B cell (primary cell): Measurements from ENCODE around the gene NUP214. TPM values are rescaled to one million over a fixed set of nuclear protein-coding genes. Genes with fewer than 3 reads are reported as not detected.
A peak's percentile ranks its signal among the peaks of the same experiment; 100 is the strongest.

Experiments
- ATAC-seq: fragments of 200-7000 bp; cut with Tn5 transposase; one replicate; pipeline ENCODE4 v1.10.0; 2021; ENCODE audit warnings: low read depth, mild to moderate bottlenecking, moderate number of reproducible peaks, moderate library complexity
- CTCF ChIA-PET: fragments of 350-600 bp; sonication (Branson Sonifier 250); formaldehyde crosslinking; loops from one replicate; lab custom pipeline; 2021; ENCODE audit warnings: antibody characterized with exemption, inconsistent platforms; lab: Charles Lee
- POLR2A ChIA-PET: fragments of 350-600 bp; sonication (Branson Sonifier 250); formaldehyde crosslinking; loops from one replicate; lab custom pipeline; 2021; ENCODE audit warnings: antibody characterized with exemption; lab: Charles Lee
- DNase-seq: peaks from one replicate; pipeline ENCODE4 v3.0.0; 2013
- H2AFZ ChIP-seq: 2 replicates; pipeline ENCODE4 v1.6.1; 2012; ENCODE audit warnings: mild to moderate bottlenecking, low read depth, low read length; ENCODE audit not compliant: insufficient read depth, poor library complexity, severe bottlenecking
- H3K27ac ChIP-seq, 2 donors: 1 replicate in 1 of 2; 2 replicates in 1 of 2; pipeline ENCODE4 v1.5.1; 2012 to 2013; ENCODE audit warnings: low read length in 2 of 2, mild to moderate bottlenecking in 2 of 2, moderate library complexity in 1 of 2
- H3K27me3 ChIP-seq, 4 experiments: fragments of 200-600 bp in 1 of 4; sonication (generic) in 1 of 4; replicated peaks in 1 of 4; 1 replicate in 2 of 4; 2 replicates in 2 of 4; pipeline versions ENCODE4 v1.6.1 to v1.7.0; 2013 to 2016; ENCODE audit warnings: low read length in 3 of 4, mild to moderate bottlenecking in 2 of 4, mixed read lengths in 1 of 4, moderate library complexity in 1 of 4; ENCODE audit not compliant: insufficient read depth in 4 of 4, control insufficient read depth in 3 of 4; ENCODE audit errors: control extremely low read depth in 1 of 4
- H3K36me3 ChIP-seq, 2 experiments: replicated peaks in 1 of 2; 1 replicate in 1 of 2; 2 replicates in 1 of 2; pipeline versions ENCODE4 v1.6.1 to v1.7.1; 2013; ENCODE audit warnings: low read length in 1 of 2; ENCODE audit not compliant: insufficient read depth in 2 of 2, control insufficient read depth in 1 of 2; ENCODE audit errors: control extremely low read depth in 1 of 2, extremely low read depth in 1 of 2
- H3K4me1 ChIP-seq, 2 donors: fragments of 200-600 bp in 1 of 2; sonication (generic) in 1 of 2; 1 replicate in 1 of 2; 2 replicates in 1 of 2; pipeline versions ENCODE4 v1.5.1 to v1.6.1; 2013 to 2017; ENCODE audit warnings: low read length in 2 of 2; ENCODE audit not compliant: control insufficient read depth in 2 of 2, insufficient read depth in 2 of 2
- H3K4me2 ChIP-seq: replicated peaks from 2 replicates; pipeline ENCODE3; 2012; ENCODE audit warnings: mild to moderate bottlenecking, low read depth, low read length; ENCODE audit not compliant: poor library complexity, severe bottlenecking
- H3K4me3 ChIP-seq, 5 experiments: fragments of 200-600 bp in 1 of 5; sonication (generic) in 1 of 5; 1 replicate in 3 of 5; 2 replicates in 2 of 5; pipeline versions ENCODE4 v1.5.1 to v1.7.0; 2011 to 2016; ENCODE audit warnings: low read length in 4 of 5, mild to moderate bottlenecking in 4 of 5, low read depth in 2 of 5, control low read depth in 1 of 5, moderate library complexity in 1 of 5; ENCODE audit not compliant: insufficient read depth in 1 of 5; ENCODE audit errors: control extremely low read depth in 1 of 5, extremely low read depth in 1 of 5
- H3K79me2 ChIP-seq: fragments of 200-600 bp; sonication (generic); one replicate; pipeline ENCODE4 v1.6.0; 2016; ENCODE audit warnings: low read length; ENCODE audit not compliant: control insufficient read depth, insufficient read depth
- H3K9ac ChIP-seq: fragments of 200-600 bp; sonication (generic); 2 replicates; pipeline ENCODE4 v1.6.1; 2017; ENCODE audit warnings: mild to moderate bottlenecking, low read length, moderate library complexity
- H3K9me3 ChIP-seq, 3 donors: one replicate each; pipeline versions ENCODE4 v1.6.1 to v1.7.1; 2013; ENCODE audit warnings: low read length in 2 of 3; ENCODE audit not compliant: control insufficient read depth in 2 of 3, insufficient read depth in 1 of 3; ENCODE audit errors: control extremely low read depth in 1 of 3
- H4K20me1 ChIP-seq: 2 replicates; pipeline ENCODE4 v1.6.0; 2012; ENCODE audit warnings: mild to moderate bottlenecking, low read length; ENCODE audit not compliant: insufficient read depth, control insufficient read depth, poor library complexity, severe bottlenecking
- H3K27ac Mint-ChIP-seq: one replicate; pipeline ENCODE4 v1.8.0; 2021; ENCODE audit warnings: mixed read lengths
- H3K27me3 Mint-ChIP-seq: one replicate; pipeline ENCODE4 v1.8.0; 2021; ENCODE audit warnings: mixed read lengths
- H3K4me1 Mint-ChIP-seq: one replicate; pipeline ENCODE4 v1.8.0; 2021; ENCODE audit warnings: mixed read lengths
- H3K4me3 Mint-ChIP-seq: one replicate; pipeline ENCODE4 v1.8.0; 2021; ENCODE audit warnings: mixed read lengths
- H3K9me3 Mint-ChIP-seq: one replicate; pipeline ENCODE4 v1.8.0; 2022; ENCODE audit warnings: mixed read lengths; ENCODE audit not compliant: insufficient read depth
- CTCF ChIP-seq: fragments of 200-600 bp; IDR thresholded peaks from one replicate; pipeline ENCODE4 v1.8.0; 2022; ENCODE audit warnings: antibody characterized with exemption, mild to moderate bottlenecking
- EZH2 ChIP-seq: IDR thresholded peaks from 2 replicates; pipeline ENCODE4 v1.6.1; 2012; ENCODE audit warnings: borderline replicate concordance, low read depth, mild to moderate bottlenecking, moderate library complexity, low read length; ENCODE audit not compliant: insufficient read depth, poor library complexity, severe bottlenecking
- WGBS: methylation state at CpG from one replicate; pipeline ENCODE4 v1.1.5; 2013; ENCODE audit warnings: missing lambda C conversion rate; ENCODE audit not compliant: insufficient coverage; 5-methylcytosine and 5-hydroxymethylcytosine counted together
- intact Hi-C: fragments of 100-400 bp; cut with micrococcal nuclease; formaldehyde crosslinking; loops from one replicate; pipeline ENCODE4 v1.10.0; 2022
- polyA plus RNA-seq: library from polyadenylated mRNA; depleted of rRNA; stranded (reverse); fragments of >200 nt; gene quantifications from 2 replicates; pipeline ENCODE4 v1.2.3, GENCODE V29; 2012
- total RNA-seq, 2 donors: library from RNA; stranded (reverse); fragments of 120-200 nt in 1 of 2; gene quantifications; 1 replicate in 1 of 2; 2 replicates in 1 of 2; pipeline versions ENCODE4 v1.2.3 to v1.2.4, GENCODE V29; 2013 to 2022

NUP214 gene
- total and polyA plus RNA-seq, 2 donors (not counting 1 experiment from before 2014, with no cell fraction given) = 19.0 to 94.6 TPM

GRCh38 chr9:131275332-131276093 lies 150.1 kb downstream of the NUP214 start:
- Histone ChIP-seq H3K4me1 (peaks cover 45 to 52% of the 10 kb centered on the region in 2 donors), H3K36me3 (peaks cover 0 to 2% of the 10 kb centered on the region in 2 experiments), H3K79me2 (peaks cover 59% of the 10 kb centered on the region), H3K4me3 (peak overlapping the region; percentile 66 to 95 (median 90)), H3K9me3 (no peaks in the 10 kb centered on the region), H3K4me2 (peak overlapping the region; percentile 77), H3K27ac (peak overlapping the region; percentile 86 to 91), H3K27me3 (no peaks in the 10 kb centered on the region), H2AFZ (peak overlapping the region; percentile 59), H3K9ac (peak overlapping the region; percentile 97), H4K20me1 (peaks cover 8% of the 10 kb centered on the region)
- no peaks in the 10 kb centered on the region for H3K27me3 Mint-ChIP-seq
- peak; percentile 32 for ATAC-seq
- TF ChIP-seq EZH2 (no peak), CTCF (peak; percentile 20)
- H3K9me3 Mint-ChIP-seq = no peaks in the 10 kb centered on the region
- WGBS = under 1% methylated on average over 25 of the region's 29 CpGs
- DNase-seq = peak; percentile 66
- ChIA-PET CTCF (interaction anchor here (0.9 to 8.9 kb wide), 7 partner anchors 12 to 97 kb away, joined by 3 to 158 read pairs (median 6); partner anchors contain the start of gene PLPP7), POLR2A (interaction anchor here (1.4 to 8.2 kb wide), 6 partner anchors 8 to 98 kb away, joined by 4 to 199 read pairs (median 7); no protein-coding TSS in a partner anchor)
- intact Hi-C loops = loop anchor here (1.0 to 10.0 kb wide), 4 partner anchors 19 to 967 kb away; no protein-coding TSS in a partner anchor
- peak overlapping the region; percentile 94 for H3K4me3 Mint-ChIP-seq
- peaks cover 54% of the 10 kb centered on the region for H3K4me1 Mint-ChIP-seq
- peak overlapping the region; percentile 97 for H3K27ac Mint-ChIP-seq
